Mucosa of stomach (tissue), 1 donor: ENCODE results near the gene RNF112.
A peak's percentile ranks its signal among the peaks of the same experiment; 100 is the strongest.

Source experiments
- H3K27me3 ChIP-seq: one replicate; pipeline ENCODE4 v1.7.0; 2013; ENCODE audit warnings: mild to moderate bottlenecking, low read length; ENCODE audit not compliant: control insufficient read depth, insufficient read depth
- H3K36me3 ChIP-seq: one replicate; pipeline ENCODE4 v1.7.0; 2013; ENCODE audit warnings: low read length; ENCODE audit not compliant: control insufficient read depth, insufficient read depth
- H3K4me1 ChIP-seq: one replicate; pipeline ENCODE4 v1.7.0; 2013; ENCODE audit warnings: mild to moderate bottlenecking, low read length; ENCODE audit not compliant: control insufficient read depth, insufficient read depth
- H3K4me3 ChIP-seq: one replicate; pipeline ENCODE4 v1.7.0; 2013; ENCODE audit warnings: low read length
- H3K9ac ChIP-seq: one replicate; pipeline ENCODE4 v1.7.0; 2013; ENCODE audit warnings: mild to moderate bottlenecking, low read length, moderate library complexity
- H3K9me3 ChIP-seq: one replicate; pipeline ENCODE4 v1.7.0; 2013; ENCODE audit warnings: mild to moderate bottlenecking, low read length, moderate library complexity; ENCODE audit not compliant: control insufficient read depth
- donor health status: Pancreatic carcinoma.

The RNF112 gene

GRCh38 chr17:19410875-19411620 lies at the start of gene RNF112:
Gene RNF112 (plus strand): TSS chr17:19411232. CDS start chr17:19411409, 177 bp downstream.
- Histone ChIP-seq H3K27me3 (peaks cover 9% of the 10 kb centered on the region), H3K36me3 (no peaks in the 10 kb centered on the region), H3K9me3 (no peaks in the 10 kb centered on the region), H3K9ac (no peak within 1 kb of the TSS), H3K4me1 (no peaks in the 10 kb centered on the region), H3K4me3 (no peak within 1 kb of the TSS)

- peaks cover 7% of the 10 kb centered on the region for H3K4me1 ChIP-seq
- H3K36me3 ChIP-seq, result peaks cover 5% of the 10 kb centered on the region
- H3K4me3 ChIP-seq, result no peak overlapping the region
- H3K9me3 ChIP-seq, result no peaks in the 10 kb centered on the region
- H3K9ac ChIP-seq, result no peak overlapping the region
- no peaks in the 10 kb centered on the region for H3K27me3 ChIP-seq
These were observed 49.7 kb upstream of the RNF112 start for GRCh38 chr17:19361326-19361725.

- H3K4me3 ChIP-seq, result peak overlapping the region; percentile 38
- H3K9ac ChIP-seq, result peak overlapping the region; percentile 57
- no peaks in the 10 kb centered on the region for H3K9me3 ChIP-seq
- peaks cover 7% of the 10 kb centered on the region for H3K4me1 ChIP-seq
- peaks cover 5% of the 10 kb centered on the region for H3K36me3 ChIP-seq
- no peaks in the 10 kb centered on the region for H3K27me3 ChIP-seq
These were observed 49.1 kb upstream of the RNF112 start for GRCh38 chr17:19361944-19362276.

GRCh38 chr17:19362277-19363113 lies 48.5 kb upstream of the RNF112 start, which contains the start of gene B9D1:
Gene B9D1 (minus strand): TSS chr17:19362723. CDS start chr17:19362569, 154 bp downstream.
- Histone ChIP-seq H3K9ac (peak within 1 kb of the TSS; percentile 57), H3K9me3 (no peaks in the 10 kb centered on the region), H3K36me3 (peaks cover under 1% of the 10 kb centered on the region), H3K4me1 (peaks cover 7% of the 10 kb centered on the region), H3K27me3 (no peaks in the 10 kb centered on the region), H3K4me3 (peak within 1 kb of the TSS; percentile 38)

GRCh38 chr17:19363114-19363438 lies 48.0 kb upstream of the RNF112 start:
- peak overlapping the region; percentile 38 for H3K4me3 ChIP-seq
- H3K36me3 ChIP-seq, result no peaks in the 10 kb centered on the region
- no peak overlapping the region for H3K9ac ChIP-seq
- no peaks in the 10 kb centered on the region for H3K27me3 ChIP-seq
- H3K9me3 ChIP-seq, result no peaks in the 10 kb centered on the region
- peaks cover 7% of the 10 kb centered on the region for H3K4me1 ChIP-seq

GRCh38 chr17:19363460-19364035 lies 47.5 kb upstream of the RNF112 start:
- H3K9me3 ChIP-seq, result no peaks in the 10 kb centered on the region
- H3K4me3 ChIP-seq, result no peak overlapping the region
- no peaks in the 10 kb centered on the region for H3K36me3 ChIP-seq
- H3K4me1 ChIP-seq, result peaks cover 7% of the 10 kb centered on the region
- no peak overlapping the region for H3K9ac ChIP-seq
- H3K27me3 ChIP-seq, result no peaks in the 10 kb centered on the region

GRCh38 chr17:19364699-19365498 lies 46.1 kb upstream of the RNF112 start:
- H3K4me1 ChIP-seq, result peaks cover 7% of the 10 kb centered on the region
- no peaks in the 10 kb centered on the region for H3K27me3 ChIP-seq
- no peak overlapping the region for H3K4me3 ChIP-seq
- no peaks in the 10 kb centered on the region for H3K36me3 ChIP-seq
- no peak overlapping the region for H3K9ac ChIP-seq
- H3K9me3 ChIP-seq, result no peaks in the 10 kb centered on the region

GRCh38 chr17:19365499-19365817 lies 45.6 kb upstream of the RNF112 start:
- no peaks in the 10 kb centered on the region for H3K27me3 ChIP-seq
- H3K36me3 ChIP-seq, result no peaks in the 10 kb centered on the region
- no peak overlapping the region for H3K9ac ChIP-seq
- H3K4me1 ChIP-seq, result peaks cover 7% of the 10 kb centered on the region
- H3K9me3 ChIP-seq, result no peaks in the 10 kb centered on the region
- no peak overlapping the region for H3K4me3 ChIP-seq

- no peaks in the 10 kb centered on the region for H3K9me3 ChIP-seq
- H3K27me3 ChIP-seq, result no peaks in the 10 kb centered on the region
- H3K4me1 ChIP-seq, result peaks cover 7% of the 10 kb centered on the region
- H3K9ac ChIP-seq, result no peak overlapping the region
- H3K4me3 ChIP-seq, result no peak overlapping the region
- no peaks in the 10 kb centered on the region for H3K36me3 ChIP-seq
These were observed 45.0 kb upstream of the RNF112 start for GRCh38 chr17:19365833-19366636.

GRCh38 chr17:19366637-19366972 lies 44.4 kb upstream of the RNF112 start:
- H3K9me3 ChIP-seq, result no peaks in the 10 kb centered on the region
- H3K9ac ChIP-seq, result no peak overlapping the region
- no peak overlapping the region for H3K4me3 ChIP-seq
- peaks cover 5% of the 10 kb centered on the region for H3K4me1 ChIP-seq
- no peaks in the 10 kb centered on the region for H3K36me3 ChIP-seq
- H3K27me3 ChIP-seq, result no peaks in the 10 kb centered on the region

- Histone ChIP-seq H3K4me3 (no peak overlapping the region), H3K27me3 (no peaks in the 10 kb centered on the region), H3K9me3 (no peaks in the 10 kb centered on the region), H3K9ac (no peak overlapping the region), H3K4me1 (no peaks in the 10 kb centered on the region), H3K36me3 (no peaks in the 10 kb centered on the region)
These were observed 42.8 kb upstream of the RNF112 start for GRCh38 chr17:19368229-19368628.
